Liver (tissue), 3 donors: ENCODE results near the gene ZC3H12C.

Experiments used
- ATF3 ChIP-seq: IDR thresholded peaks from 2 replicates; pipeline ENCODE4 v1.6.1; 2016; ENCODE audit warnings: antibody characterized with exemption
- CTCF ChIP-seq: fragments of 150-350 bp; IDR thresholded peaks from 2 replicates; pipeline ENCODE4 v1.5.1; 2017; ENCODE audit warnings: improper control_type of control experiment, low read depth, low read length; ENCODE audit not compliant: missing input control
- EGR1 ChIP-seq, 2 donors: IDR thresholded peaks; 2 replicates each; pipeline ENCODE4 v1.6.1; 2016 to 2018; ENCODE audit warnings: antibody characterized with exemption in 2 of 2, low read depth in 2 of 2
- FOXA1 ChIP-seq: IDR thresholded peaks from 2 replicates; pipeline ENCODE4 v1.6.1; 2016; ENCODE audit warnings: antibody characterized with exemption
- GABPA ChIP-seq, 2 donors: IDR thresholded peaks in 1 of 2; conservative IDR thresholded peaks in 1 of 2; 2 replicates each; pipeline ENCODE4 v1.6.1; 2016; ENCODE audit warnings: antibody characterized with exemption in 2 of 2, mild to moderate bottlenecking in 1 of 2, moderate library complexity in 1 of 2
- JUND ChIP-seq, 2 donors: IDR thresholded peaks; 2 replicates each; pipeline ENCODE4 v1.6.1; 2016; ENCODE audit warnings: antibody characterized with exemption in 2 of 2
- MAX ChIP-seq: IDR thresholded peaks from 2 replicates; pipeline ENCODE4 v1.6.1; 2016; ENCODE audit warnings: antibody characterized with exemption
- RAD21 ChIP-seq, 2 donors: IDR thresholded peaks; 2 replicates each; pipeline ENCODE4 v1.6.1; 2016; ENCODE audit warnings: antibody characterized with exemption in 2 of 2, mild to moderate bottlenecking in 2 of 2
- RXRA ChIP-seq, 2 donors: IDR thresholded peaks; 2 replicates each; pipeline ENCODE4 v1.6.1; 2017 to 2018; ENCODE audit warnings: antibody characterized with exemption in 2 of 2, mild to moderate bottlenecking in 1 of 2
- SP1 ChIP-seq: IDR thresholded peaks from 2 replicates; pipeline ENCODE4 v1.6.1; 2018; ENCODE audit warnings: antibody characterized with exemption, mild to moderate bottlenecking
- TAF1 ChIP-seq: conservative IDR thresholded peaks from 2 replicates; pipeline ENCODE4 v1.6.1; 2016; ENCODE audit warnings: antibody characterized with exemption, mild to moderate bottlenecking
- YY1 ChIP-seq: IDR thresholded peaks from 2 replicates; pipeline ENCODE4 v1.6.1; 2016; ENCODE audit warnings: antibody characterized with exemption, mild to moderate bottlenecking
- TF ChIP-seq, protein P1 (sequence below): IDR thresholded peaks from 2 replicates; pipeline ENCODE4 v1.6.1; 2016; ENCODE audit warnings: antibody characterized with exemption
- TF ChIP-seq, protein P2 (sequence below): IDR thresholded peaks from 2 replicates; pipeline ENCODE4 v1.6.1; 2016; ENCODE audit warnings: antibody characterized with exemption, mild to moderate bottlenecking
- donor health status: healthy.
- donor health status: healthy.

DNA sequence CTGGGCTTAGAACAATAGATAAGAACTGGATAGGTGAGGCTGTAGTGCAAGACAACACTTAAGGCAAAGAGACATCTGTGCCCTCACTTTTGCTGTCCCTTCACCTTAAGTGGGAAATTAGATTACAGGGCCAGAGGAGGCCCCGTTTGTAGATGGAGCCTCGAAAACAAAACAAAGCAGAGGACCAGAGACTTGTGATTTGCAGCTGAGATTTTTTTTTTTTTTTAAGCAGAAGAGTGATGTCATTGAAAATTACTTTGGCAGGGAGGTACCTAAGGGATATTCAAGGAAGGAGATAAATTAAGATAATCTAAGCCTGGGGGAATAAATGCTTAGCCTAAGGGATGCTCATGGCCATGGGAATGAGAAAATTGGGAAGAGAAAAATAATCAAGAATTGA, 31.4 kb downstream of the ZC3H12C start:
- TF ChIP-seq CTCF = no peak
- no peak for TF ChIP-seq ATF3
- TF ChIP-seq, protein P1, sequence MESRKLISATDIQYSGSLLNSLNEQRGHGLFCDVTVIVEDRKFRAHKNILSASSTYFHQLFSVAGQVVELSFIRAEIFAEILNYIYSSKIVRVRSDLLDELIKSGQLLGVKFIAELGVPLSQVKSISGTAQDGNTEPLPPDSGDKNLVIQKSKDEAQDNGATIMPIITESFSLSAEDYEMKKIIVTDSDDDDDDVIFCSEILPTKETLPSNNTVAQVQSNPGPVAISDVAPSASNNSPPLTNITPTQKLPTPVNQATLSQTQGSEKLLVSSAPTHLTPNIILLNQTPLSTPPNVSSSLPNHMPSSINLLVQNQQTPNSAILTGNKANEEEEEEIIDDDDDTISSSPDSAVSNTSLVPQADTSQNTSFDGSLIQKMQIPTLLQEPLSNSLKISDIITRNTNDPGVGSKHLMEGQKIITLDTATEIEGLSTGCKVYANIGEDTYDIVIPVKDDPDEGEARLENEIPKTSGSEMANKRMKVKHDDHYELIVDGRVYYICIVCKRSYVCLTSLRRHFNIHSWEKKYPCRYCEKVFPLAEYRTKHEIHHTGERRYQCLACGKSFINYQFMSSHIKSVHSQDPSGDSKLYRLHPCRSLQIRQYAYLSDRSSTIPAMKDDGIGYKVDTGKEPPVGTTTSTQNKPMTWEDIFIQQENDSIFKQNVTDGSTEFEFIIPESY = no peak
- no peak for TF ChIP-seq JUND (IDR thresholded peaks at IDR 0.05)
- no peak for TF ChIP-seq EGR1 (IDR thresholded peaks at IDR 0.05; ENCODE audit: low read depth in 2 of 2)
- no peak for TF ChIP-seq FOXA1
- no peak for TF ChIP-seq RAD21 (IDR thresholded peaks at IDR 0.05)
- TF ChIP-seq, protein P2, sequence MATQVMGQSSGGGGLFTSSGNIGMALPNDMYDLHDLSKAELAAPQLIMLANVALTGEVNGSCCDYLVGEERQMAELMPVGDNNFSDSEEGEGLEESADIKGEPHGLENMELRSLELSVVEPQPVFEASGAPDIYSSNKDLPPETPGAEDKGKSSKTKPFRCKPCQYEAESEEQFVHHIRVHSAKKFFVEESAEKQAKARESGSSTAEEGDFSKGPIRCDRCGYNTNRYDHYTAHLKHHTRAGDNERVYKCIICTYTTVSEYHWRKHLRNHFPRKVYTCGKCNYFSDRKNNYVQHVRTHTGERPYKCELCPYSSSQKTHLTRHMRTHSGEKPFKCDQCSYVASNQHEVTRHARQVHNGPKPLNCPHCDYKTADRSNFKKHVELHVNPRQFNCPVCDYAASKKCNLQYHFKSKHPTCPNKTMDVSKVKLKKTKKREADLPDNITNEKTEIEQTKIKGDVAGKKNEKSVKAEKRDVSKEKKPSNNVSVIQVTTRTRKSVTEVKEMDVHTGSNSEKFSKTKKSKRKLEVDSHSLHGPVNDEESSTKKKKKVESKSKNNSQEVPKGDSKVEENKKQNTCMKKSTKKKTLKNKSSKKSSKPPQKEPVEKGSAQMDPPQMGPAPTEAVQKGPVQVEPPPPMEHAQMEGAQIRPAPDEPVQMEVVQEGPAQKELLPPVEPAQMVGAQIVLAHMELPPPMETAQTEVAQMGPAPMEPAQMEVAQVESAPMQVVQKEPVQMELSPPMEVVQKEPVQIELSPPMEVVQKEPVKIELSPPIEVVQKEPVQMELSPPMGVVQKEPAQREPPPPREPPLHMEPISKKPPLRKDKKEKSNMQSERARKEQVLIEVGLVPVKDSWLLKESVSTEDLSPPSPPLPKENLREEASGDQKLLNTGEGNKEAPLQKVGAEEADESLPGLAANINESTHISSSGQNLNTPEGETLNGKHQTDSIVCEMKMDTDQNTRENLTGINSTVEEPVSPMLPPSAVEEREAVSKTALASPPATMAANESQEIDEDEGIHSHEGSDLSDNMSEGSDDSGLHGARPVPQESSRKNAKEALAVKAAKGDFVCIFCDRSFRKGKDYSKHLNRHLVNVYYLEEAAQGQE = no peak
- TF ChIP-seq GABPA (IDR thresholded peaks at IDR 0.05 in 1 of 2, conservative IDR thresholded peaks at IDR 0.05 in 1 of 2) = no peak
- no peak for TF ChIP-seq TAF1
- TF ChIP-seq SP1 = no peak
- TF ChIP-seq MAX = no peak
- TF ChIP-seq YY1 = no peak
- no peak for TF ChIP-seq RXRA (IDR thresholded peaks at IDR 0.05)
